LoVo (cell line): ENCODE data around the gene FBXL7.

Source experiments
- DNase-seq: peaks from one replicate; pipeline ENCODE4 v3.0.0-alpha.2; 2016; ENCODE audit warnings: low spot score

The FBXL7 gene

GRCh38 chr5:15948190-15948589, 448.2 kb downstream of the FBXL7 start:
- no peak for DNase-seq

- no peak for DNase-seq
These were observed 451.1 kb downstream of the FBXL7 start for GRCh38 chr5:15951126-15951525.

GRCh38 chr5:15951550-15951949, 451.6 kb downstream of the FBXL7 start:
- DNase-seq = no peak

- DNase-seq = no peak
These were observed 456.6 kb downstream of the FBXL7 start for GRCh38 chr5:15956622-15957021.

GRCh38 chr5:15957124-15957523, 457.1 kb downstream of the FBXL7 start:
- DNase-seq = no peak

- DNase-seq = no peak
These were observed 459.6 kb downstream of the FBXL7 start for GRCh38 chr5:15959370-15960164.

- DNase-seq = no peak
These were observed 466.2 kb downstream of the FBXL7 start for GRCh38 chr5:15966066-15966640.

- DNase-seq = no peak
These were observed 466.7 kb downstream of the FBXL7 start for GRCh38 chr5:15966651-15967050.

- no peak for DNase-seq
These were observed 469.0 kb downstream of the FBXL7 start for GRCh38 chr5:15968993-15969392.

- DNase-seq = no peak
These were observed 477.9 kb downstream of the FBXL7 start for GRCh38 chr5:15977851-15978250.

- no peak for DNase-seq
These were observed 480.9 kb downstream of the FBXL7 start for GRCh38 chr5:15980835-15981234.

- DNase-seq = no peak
These were observed 483.4 kb downstream of the FBXL7 start for GRCh38 chr5:15983392-15983791.
